Neural cell (in vitro differentiated cells): ENCODE measurements around the gene SLIT3. TPM values are rescaled to one million over a fixed set of nuclear protein-coding genes. Genes with fewer than 3 reads are reported as not detected.

ENCODE experiments used
- H2AFZ ChIP-seq: fragments of 200-600, 300-800 bp; sonication (generic), shearing (Covaris generic); 2 replicates; pipeline ENCODE4 v1.6.0; 2014; ENCODE audit warnings: low read depth, mild to moderate bottlenecking, antibody characterized with exemption, low read length, moderate library complexity
- H3F3A ChIP-seq: fragments of 200-600 bp; shearing (Covaris generic); 2 replicates; pipeline ENCODE4 v1.6.1; 2016; ENCODE audit warnings: mild to moderate bottlenecking, moderate library complexity, mixed read lengths, antibody characterized with exemption, low read length; ENCODE audit not compliant: insufficient read depth, poor library complexity, severe bottlenecking
- H3K27ac ChIP-seq: fragments of 200-600, 300-800 bp; sonication (generic), shearing (Covaris generic); 2 replicates; pipeline ENCODE4 v1.5.1; 2014; ENCODE audit warnings: mild to moderate bottlenecking, low read length, moderate library complexity
- H3K27me3 ChIP-seq: fragments of 300-800, 200-600 bp; sonication (generic), shearing (Covaris generic); 2 replicates; pipeline ENCODE4 v1.6.0; 2014; ENCODE audit warnings: mild to moderate bottlenecking, low read depth, low read length, moderate library complexity; ENCODE audit not compliant: insufficient read depth
- H3K36me3 ChIP-seq: fragments of 300-800, 200-600 bp; sonication (generic), shearing (Covaris generic); 2 replicates; pipeline ENCODE4 v1.5.1; 2014; ENCODE audit warnings: mild to moderate bottlenecking, antibody characterized with exemption, low read length, moderate library complexity; ENCODE audit not compliant: insufficient read depth
- H3K4me2 ChIP-seq: fragments of 300-800, 200-600 bp; sonication (generic), shearing (Covaris generic); 2 replicates; pipeline ENCODE4 v1.6.0; 2014; ENCODE audit warnings: mild to moderate bottlenecking, low read length
- H3K4me3 ChIP-seq: fragments of 300-800, 200-600 bp; sonication (generic), shearing (Covaris generic); 2 replicates; pipeline ENCODE4 v1.5.1; 2014; ENCODE audit warnings: mild to moderate bottlenecking, low read length, moderate library complexity
- H3K79me2 ChIP-seq: fragments of 200-600 bp; shearing (Covaris generic); replicated peaks from 2 replicates; pipeline ENCODE4 v1.6.0; 2014; ENCODE audit warnings: mild to moderate bottlenecking, low read length, moderate library complexity; ENCODE audit not compliant: insufficient read depth
- H3K9ac ChIP-seq: fragments of 300-800, 200-600 bp; sonication (generic), shearing (Covaris generic); 2 replicates; pipeline ENCODE4 v1.6.1; 2016; ENCODE audit warnings: mild to moderate bottlenecking, low read length, mixed read lengths
- H3K9me2 ChIP-seq: fragments of 200-600 bp; shearing (Covaris generic); 2 replicates; pipeline ENCODE4 v1.6.1; 2016; ENCODE audit warnings: mild to moderate bottlenecking, low read length, mixed read lengths; ENCODE audit not compliant: insufficient read depth
- H3K9me3 ChIP-seq: fragments of 200-600, 300-800 bp; sonication (generic), shearing (Covaris generic); 2 replicates; pipeline ENCODE4 v1.6.1; 2016; ENCODE audit warnings: mild to moderate bottlenecking, mixed run types, low read length, moderate library complexity, mixed read lengths
- H4K20me1 ChIP-seq: fragments of 200-600 bp; shearing (Covaris generic); 2 replicates; pipeline ENCODE4 v1.6.1; 2016; ENCODE audit warnings: mild to moderate bottlenecking, mixed run types; ENCODE audit not compliant: insufficient read depth
- EP300 ChIP-seq: fragments of 450-650 bp; conservative IDR thresholded peaks from 2 replicates; pipeline ENCODE4 v1.6.1; 2014; ENCODE audit warnings: antibody characterized with exemption, mild to moderate bottlenecking, moderate library complexity; ENCODE audit not compliant: poor library complexity, severe bottlenecking
- EZH2 ChIP-seq: fragments of 200-600, 300-800 bp; shearing (Covaris generic), sonication (generic); IDR thresholded peaks from 2 replicates; pipeline ENCODE4 v1.6.1; 2014; ENCODE audit warnings: antibody characterized with exemption, low read length, borderline replicate concordance, mild to moderate bottlenecking; ENCODE audit not compliant: insufficient read depth, poor library complexity, severe bottlenecking
- MXI1 ChIP-seq: fragments of 450-650 bp; conservative IDR thresholded peaks from 2 replicates; pipeline ENCODE4 v1.6.1; 2014; ENCODE audit warnings: antibody characterized with exemption, mild to moderate bottlenecking; ENCODE audit not compliant: poor library complexity, severe bottlenecking
- POLR2AphosphoS5 ChIP-seq: IDR thresholded peaks from 2 replicates; pipeline ENCODE4 v1.6.1; 2012
- RAD21 ChIP-seq: fragments of 450-650 bp; conservative IDR thresholded peaks from 2 replicates; pipeline ENCODE4 v1.6.1; 2014; ENCODE audit warnings: antibody characterized with exemption, mild to moderate bottlenecking, moderate library complexity
- SMC3 ChIP-seq: fragments of 450-650 bp; conservative IDR thresholded peaks from 2 replicates; pipeline ENCODE4 v1.6.1; 2014; ENCODE audit warnings: antibody characterized with exemption, mild to moderate bottlenecking, moderate library complexity; ENCODE audit not compliant: poor library complexity
- TAF1 ChIP-seq: IDR thresholded peaks from 2 replicates; pipeline ENCODE4 v1.6.1; 2012; ENCODE audit warnings: low read depth
- polyA plus RNA-seq: library from polyadenylated mRNA; depleted of rRNA; stranded (reverse); fragments of >200 nt; gene quantifications from 2 replicates; pipeline ENCODE4 v1.2.3, GENCODE V29; 2014
- TF ChIP-seq, protein P1 (sequence below): fragments of 450-650 bp; IDR thresholded peaks from 2 replicates; pipeline ENCODE4 v1.5.1; 2014; ENCODE audit warnings: antibody characterized with exemption, mild to moderate bottlenecking, moderate library complexity; ENCODE audit not compliant: poor library complexity, severe bottlenecking
- TF ChIP-seq, protein P2 (sequence below): IDR thresholded peaks from 2 replicates; pipeline ENCODE4 v1.6.1; 2012; ENCODE audit warnings: borderline replicate concordance

SLIT3 gene
- polyA plus RNA-seq, 1 donor from 2014 or later: 1.2 TPM

DNA sequence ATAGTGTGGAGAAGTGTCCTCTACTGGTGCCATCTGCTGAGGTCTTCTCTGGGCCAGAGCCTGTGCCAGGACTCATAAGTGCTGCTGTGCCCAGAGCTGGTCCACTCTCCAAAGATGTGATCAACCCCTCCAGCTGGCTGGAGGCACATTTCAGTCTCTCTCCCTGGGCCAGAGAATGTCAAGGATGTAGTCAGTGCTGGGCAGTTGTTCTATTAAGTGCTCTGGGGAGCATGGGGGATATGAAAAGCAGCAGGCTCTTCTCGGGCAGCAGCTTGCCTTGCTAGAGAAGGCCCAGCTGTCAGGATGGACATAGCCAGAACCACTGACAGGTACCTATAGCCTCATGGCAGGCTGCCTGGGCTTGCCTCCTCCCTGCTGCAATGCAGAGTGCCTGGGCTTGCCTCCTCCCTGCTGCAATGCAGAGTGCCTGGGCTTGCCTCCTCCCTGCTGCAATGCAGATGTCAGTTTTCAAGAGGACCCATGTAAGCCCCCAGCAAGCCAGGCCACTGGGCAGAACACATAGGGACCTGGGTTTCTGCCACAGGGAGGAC, 564.6 kb downstream of the SLIT3 start:
- TF ChIP-seq EZH2: no peak
- TF ChIP-seq EP300: no peak
- no peak for TF ChIP-seq RAD21
- TF ChIP-seq TAF1: no peak
- TF ChIP-seq, protein P1, sequence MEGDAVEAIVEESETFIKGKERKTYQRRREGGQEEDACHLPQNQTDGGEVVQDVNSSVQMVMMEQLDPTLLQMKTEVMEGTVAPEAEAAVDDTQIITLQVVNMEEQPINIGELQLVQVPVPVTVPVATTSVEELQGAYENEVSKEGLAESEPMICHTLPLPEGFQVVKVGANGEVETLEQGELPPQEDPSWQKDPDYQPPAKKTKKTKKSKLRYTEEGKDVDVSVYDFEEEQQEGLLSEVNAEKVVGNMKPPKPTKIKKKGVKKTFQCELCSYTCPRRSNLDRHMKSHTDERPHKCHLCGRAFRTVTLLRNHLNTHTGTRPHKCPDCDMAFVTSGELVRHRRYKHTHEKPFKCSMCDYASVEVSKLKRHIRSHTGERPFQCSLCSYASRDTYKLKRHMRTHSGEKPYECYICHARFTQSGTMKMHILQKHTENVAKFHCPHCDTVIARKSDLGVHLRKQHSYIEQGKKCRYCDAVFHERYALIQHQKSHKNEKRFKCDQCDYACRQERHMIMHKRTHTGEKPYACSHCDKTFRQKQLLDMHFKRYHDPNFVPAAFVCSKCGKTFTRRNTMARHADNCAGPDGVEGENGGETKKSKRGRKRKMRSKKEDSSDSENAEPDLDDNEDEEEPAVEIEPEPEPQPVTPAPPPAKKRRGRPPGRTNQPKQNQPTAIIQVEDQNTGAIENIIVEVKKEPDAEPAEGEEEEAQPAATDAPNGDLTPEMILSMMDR: no peak
- TF ChIP-seq POLR2AphosphoS5: no peak
- TF ChIP-seq SMC3: no peak
- TF ChIP-seq, protein P2, sequence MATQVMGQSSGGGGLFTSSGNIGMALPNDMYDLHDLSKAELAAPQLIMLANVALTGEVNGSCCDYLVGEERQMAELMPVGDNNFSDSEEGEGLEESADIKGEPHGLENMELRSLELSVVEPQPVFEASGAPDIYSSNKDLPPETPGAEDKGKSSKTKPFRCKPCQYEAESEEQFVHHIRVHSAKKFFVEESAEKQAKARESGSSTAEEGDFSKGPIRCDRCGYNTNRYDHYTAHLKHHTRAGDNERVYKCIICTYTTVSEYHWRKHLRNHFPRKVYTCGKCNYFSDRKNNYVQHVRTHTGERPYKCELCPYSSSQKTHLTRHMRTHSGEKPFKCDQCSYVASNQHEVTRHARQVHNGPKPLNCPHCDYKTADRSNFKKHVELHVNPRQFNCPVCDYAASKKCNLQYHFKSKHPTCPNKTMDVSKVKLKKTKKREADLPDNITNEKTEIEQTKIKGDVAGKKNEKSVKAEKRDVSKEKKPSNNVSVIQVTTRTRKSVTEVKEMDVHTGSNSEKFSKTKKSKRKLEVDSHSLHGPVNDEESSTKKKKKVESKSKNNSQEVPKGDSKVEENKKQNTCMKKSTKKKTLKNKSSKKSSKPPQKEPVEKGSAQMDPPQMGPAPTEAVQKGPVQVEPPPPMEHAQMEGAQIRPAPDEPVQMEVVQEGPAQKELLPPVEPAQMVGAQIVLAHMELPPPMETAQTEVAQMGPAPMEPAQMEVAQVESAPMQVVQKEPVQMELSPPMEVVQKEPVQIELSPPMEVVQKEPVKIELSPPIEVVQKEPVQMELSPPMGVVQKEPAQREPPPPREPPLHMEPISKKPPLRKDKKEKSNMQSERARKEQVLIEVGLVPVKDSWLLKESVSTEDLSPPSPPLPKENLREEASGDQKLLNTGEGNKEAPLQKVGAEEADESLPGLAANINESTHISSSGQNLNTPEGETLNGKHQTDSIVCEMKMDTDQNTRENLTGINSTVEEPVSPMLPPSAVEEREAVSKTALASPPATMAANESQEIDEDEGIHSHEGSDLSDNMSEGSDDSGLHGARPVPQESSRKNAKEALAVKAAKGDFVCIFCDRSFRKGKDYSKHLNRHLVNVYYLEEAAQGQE: no peak
- TF ChIP-seq MXI1: no peak
- H3K9ac ChIP-seq: no peak overlapping the region

DNA sequence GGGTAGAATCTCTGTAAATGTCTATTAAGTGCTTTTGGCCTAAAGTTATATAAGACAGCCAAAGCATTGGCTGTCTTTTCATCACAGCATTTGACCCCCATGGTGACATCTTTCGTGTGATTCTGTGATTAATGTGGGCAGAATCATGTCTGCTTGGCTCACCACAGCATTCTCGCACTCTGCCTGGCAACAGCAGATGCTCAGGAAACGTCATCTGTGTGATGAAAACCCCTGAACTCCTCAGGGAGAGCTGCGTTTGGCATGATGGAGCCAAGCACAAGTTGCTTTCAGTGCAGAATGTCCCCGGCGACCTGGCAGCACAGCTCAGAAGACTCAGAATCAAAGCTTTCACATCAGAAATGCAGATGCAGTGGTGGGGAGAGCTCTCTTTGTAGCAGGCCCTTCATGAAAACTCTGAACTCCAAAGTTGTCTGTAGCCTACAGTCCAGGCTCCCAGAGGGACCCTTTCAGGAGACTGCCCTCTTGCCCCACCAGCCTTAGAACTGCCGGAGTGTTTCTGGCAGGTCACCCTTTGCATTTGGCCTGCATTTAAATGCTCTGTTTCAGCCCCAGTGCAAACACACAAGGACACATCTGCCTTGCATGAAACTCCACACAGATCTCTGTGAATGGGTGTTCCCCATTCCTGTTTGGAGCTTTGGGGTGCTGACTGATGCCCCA, 566.2 kb downstream of the SLIT3 start:
- H3K27ac ChIP-seq: no peak overlapping the region
- H3K4me2 ChIP-seq: no peak overlapping the region
- H3K9me2 ChIP-seq: no peaks in the 10 kb centered on the region
- no peaks in the 10 kb centered on the region for H4K20me1 ChIP-seq
- H3K4me3 ChIP-seq: no peak overlapping the region
- H3K9me3 ChIP-seq: no peaks in the 10 kb centered on the region
- no peak overlapping the region for H3K9ac ChIP-seq
- no peaks in the 10 kb centered on the region for H3K79me2 ChIP-seq
- no peaks in the 10 kb centered on the region for H3K36me3 ChIP-seq
- TF ChIP-seq, protein P2: no peak
- TF ChIP-seq SMC3 (no peak), EP300 (no peak), TAF1 (no peak), MXI1 (no peak), EZH2 (no peak), POLR2AphosphoS5 (no peak), RAD21 (no peak)
- TF ChIP-seq, protein P1: no peak
- no peak overlapping the region for H2AFZ ChIP-seq
- H3F3A ChIP-seq: no peaks in the 10 kb centered on the region
- no peaks in the 10 kb centered on the region for H3K27me3 ChIP-seq

More for the DNA sequence above, 564.6 kb downstream of the SLIT3 start:
- Histone ChIP-seq H3K4me2 (no peak overlapping the region), H3K4me3 (no peak overlapping the region), H3K27me3 (no peaks in the 10 kb centered on the region), H3K36me3 (no peaks in the 10 kb centered on the region), H3K27ac (no peak overlapping the region), H4K20me1 (no peaks in the 10 kb centered on the region), H3F3A (no peaks in the 10 kb centered on the region), H3K79me2 (no peaks in the 10 kb centered on the region), H3K9me2 (no peaks in the 10 kb centered on the region), H3K9me3 (no peaks in the 10 kb centered on the region), H2AFZ (no peak overlapping the region)
